Loucy (cell line): ENCODE data around the gene KRT4.

Experiments used
- EZH2phosphoT487 ChIP-seq: fragments of 200-600 bp; IDR thresholded peaks from 2 replicates; pipeline ENCODE4 v1.6.1; 2018; ENCODE audit warnings: antibody characterized with exemption, mild to moderate bottlenecking, moderate library complexity, borderline replicate concordance
- TF ChIP-seq, protein P1 (sequence below): fragments of 200-600 bp; sonication (generic); conservative IDR thresholded peaks from 2 replicates; pipeline ENCODE4 v1.5.1; 2014; ENCODE audit warnings: mild to moderate bottlenecking, antibody characterized with exemption, low read length

DNA sequence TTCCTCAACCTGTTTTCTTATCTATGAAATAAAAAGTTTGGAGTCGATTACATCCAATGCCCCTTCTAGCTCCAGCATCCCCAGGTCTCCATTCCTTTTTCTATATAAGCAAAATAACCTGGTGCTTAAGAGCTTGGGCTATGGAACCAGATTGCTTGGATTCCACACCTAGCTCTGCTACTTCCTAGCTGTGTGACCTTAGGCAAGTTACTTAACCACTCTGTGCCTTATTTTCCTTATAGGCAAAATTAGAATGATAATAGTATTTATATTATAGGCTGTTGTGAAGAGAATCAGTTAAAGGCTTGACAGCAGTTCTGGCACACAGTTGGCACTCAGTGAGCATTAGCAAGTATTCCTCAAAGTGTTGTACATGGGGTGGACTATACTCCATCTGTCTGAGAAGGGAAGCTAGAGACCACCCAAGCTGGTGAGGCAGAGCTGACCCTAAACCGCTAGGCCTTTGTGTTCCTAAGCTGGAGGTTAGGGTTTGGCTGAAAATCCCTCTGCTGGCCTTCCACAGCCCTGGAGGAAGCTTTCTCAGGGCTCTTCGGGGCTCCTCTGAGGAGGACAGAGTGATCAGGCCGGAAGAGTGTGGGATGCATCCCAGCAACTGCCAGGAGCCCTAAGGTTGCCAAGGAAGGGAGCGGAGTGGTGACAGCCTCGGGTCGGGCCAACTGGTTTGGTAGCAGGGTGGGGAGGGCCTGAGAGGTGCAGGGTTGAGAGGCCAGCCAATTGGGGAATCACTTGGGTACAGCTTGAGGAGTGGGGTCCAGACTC lies 6.0 kb upstream of the KRT4 start:
- TF ChIP-seq EZH2phosphoT487: no peak
- TF ChIP-seq, protein P1, sequence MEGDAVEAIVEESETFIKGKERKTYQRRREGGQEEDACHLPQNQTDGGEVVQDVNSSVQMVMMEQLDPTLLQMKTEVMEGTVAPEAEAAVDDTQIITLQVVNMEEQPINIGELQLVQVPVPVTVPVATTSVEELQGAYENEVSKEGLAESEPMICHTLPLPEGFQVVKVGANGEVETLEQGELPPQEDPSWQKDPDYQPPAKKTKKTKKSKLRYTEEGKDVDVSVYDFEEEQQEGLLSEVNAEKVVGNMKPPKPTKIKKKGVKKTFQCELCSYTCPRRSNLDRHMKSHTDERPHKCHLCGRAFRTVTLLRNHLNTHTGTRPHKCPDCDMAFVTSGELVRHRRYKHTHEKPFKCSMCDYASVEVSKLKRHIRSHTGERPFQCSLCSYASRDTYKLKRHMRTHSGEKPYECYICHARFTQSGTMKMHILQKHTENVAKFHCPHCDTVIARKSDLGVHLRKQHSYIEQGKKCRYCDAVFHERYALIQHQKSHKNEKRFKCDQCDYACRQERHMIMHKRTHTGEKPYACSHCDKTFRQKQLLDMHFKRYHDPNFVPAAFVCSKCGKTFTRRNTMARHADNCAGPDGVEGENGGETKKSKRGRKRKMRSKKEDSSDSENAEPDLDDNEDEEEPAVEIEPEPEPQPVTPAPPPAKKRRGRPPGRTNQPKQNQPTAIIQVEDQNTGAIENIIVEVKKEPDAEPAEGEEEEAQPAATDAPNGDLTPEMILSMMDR: no peak
